ENCODE results near the gene PTPN20.

Gene PTPN20

DNA sequence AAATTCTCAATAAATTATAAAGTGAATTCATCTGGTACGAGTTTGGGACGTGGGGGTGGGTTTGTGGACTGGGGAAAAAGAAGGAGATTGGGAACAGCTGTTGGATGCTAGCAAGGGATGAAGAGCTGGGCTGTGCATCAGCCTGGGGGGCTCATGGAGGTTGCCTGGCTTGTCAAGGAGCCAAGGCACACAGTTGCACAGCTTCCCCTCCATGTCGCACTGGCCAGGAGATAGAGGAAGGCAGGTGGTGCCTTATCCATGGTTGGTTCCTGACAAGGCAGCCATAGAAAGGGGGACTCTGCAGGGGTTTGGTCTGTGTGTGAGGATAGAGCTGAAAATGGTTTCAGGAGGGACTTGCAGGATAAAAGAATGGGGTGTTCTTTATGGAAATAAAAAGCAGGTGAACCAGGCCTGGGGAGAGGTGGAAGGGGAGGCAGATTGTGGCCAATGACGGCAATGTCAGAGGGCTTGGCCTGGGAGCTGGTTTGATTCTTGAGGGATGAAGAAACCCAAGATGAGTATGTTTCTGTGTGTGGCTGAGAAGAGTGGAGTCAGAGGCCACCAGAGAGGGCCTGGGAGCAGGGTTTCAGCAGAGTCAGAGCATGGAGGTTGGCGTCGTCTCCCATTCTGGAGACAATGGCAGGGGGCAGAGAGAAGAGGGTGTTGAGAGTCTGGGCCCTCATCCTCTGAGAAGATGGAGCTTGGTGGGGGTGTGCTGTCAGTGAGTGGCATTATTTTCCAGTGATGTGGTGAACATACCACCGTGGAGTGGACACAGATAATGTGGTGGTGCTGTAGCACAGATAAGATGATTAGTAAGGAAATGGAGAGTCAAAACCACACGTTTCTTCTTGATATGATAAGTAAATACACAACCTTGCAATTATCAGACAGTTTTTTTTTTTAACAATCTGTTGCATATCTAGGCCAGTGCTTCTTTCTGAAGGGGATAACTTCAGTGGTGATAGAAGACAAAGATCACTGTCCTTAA lies 108.2 kb downstream of the PTPN20 start:
- no peak overlapping the region for H3K4me3 ChIP-seq (ENCODE audit: low read depth, low read length)
- TF ChIP-seq, protein P1, sequence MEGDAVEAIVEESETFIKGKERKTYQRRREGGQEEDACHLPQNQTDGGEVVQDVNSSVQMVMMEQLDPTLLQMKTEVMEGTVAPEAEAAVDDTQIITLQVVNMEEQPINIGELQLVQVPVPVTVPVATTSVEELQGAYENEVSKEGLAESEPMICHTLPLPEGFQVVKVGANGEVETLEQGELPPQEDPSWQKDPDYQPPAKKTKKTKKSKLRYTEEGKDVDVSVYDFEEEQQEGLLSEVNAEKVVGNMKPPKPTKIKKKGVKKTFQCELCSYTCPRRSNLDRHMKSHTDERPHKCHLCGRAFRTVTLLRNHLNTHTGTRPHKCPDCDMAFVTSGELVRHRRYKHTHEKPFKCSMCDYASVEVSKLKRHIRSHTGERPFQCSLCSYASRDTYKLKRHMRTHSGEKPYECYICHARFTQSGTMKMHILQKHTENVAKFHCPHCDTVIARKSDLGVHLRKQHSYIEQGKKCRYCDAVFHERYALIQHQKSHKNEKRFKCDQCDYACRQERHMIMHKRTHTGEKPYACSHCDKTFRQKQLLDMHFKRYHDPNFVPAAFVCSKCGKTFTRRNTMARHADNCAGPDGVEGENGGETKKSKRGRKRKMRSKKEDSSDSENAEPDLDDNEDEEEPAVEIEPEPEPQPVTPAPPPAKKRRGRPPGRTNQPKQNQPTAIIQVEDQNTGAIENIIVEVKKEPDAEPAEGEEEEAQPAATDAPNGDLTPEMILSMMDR (IDR thresholded peaks at IDR 0.05; ENCODE audit: insufficient read depth, low read length, missing control alignments) = no peak
- CTCF ChIA-PET = interaction anchor here (1.3 to 1.7 kb wide), 2 partner anchors 26 to 321 kb away, joined by 3 read pairs; no protein-coding TSS in a partner anchor
- DNase-seq (ENCODE audit: low read depth, low spot score) = no peak
- POLR2A ChIA-PET = no interaction called here

DNA sequence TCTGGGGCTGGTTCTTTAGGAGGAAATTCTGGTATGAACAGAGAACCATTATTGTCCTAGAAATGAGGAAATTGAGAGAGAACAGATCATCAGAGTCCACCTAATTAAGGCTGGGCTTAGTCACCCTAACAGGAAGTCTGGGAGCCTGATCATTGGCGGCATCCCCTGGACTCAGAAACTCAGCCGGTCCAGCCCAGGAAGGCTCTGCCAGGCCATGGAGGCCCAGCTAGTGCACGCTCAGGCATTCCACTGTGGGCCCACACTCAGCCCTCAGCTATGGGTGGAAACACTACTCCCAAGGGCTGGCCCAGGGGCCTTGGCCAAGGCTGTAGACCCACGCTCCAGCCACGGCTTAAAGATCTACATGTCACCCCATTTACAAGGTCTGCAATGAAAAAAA lies 109.2 kb downstream of the PTPN20 start:
- no peak for DNase-seq (ENCODE audit: low read depth, low spot score)
- CTCF ChIA-PET = interaction anchor here (1.5 to 2.9 kb wide), 3 partner anchors 27 to 291 kb away, joined by 4 to 18 read pairs (median 5); no protein-coding TSS in a partner anchor

DNA sequence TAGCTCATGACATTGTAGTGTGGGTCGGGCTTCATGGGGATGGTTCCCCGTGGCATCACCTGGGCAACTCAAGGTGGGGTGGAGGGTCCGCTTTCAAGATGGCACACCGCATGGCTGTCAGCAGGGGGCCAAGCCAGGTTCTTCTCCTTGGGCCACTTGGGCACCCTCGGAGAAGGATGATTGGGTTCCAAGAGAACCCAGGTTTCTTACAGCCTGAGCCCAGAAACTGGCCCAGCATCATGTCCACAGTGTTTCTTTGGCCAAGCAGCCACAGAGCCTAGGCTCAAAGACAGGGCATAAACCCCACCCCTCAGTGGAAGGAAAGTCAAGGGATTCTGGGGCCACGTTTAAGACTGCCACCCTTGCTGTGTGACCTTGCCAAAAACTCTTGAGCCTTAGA lies 110.6 kb downstream of the PTPN20 start:
- CTCF ChIA-PET = interaction anchor here (1.0 to 2.9 kb wide), 7 partner anchors 9 to 290 kb away, joined by 3 to 18 read pairs (median 5); no protein-coding TSS in a partner anchor
- POLR2A ChIA-PET = no interaction called here
- TF ChIP-seq, protein P1 (IDR thresholded peaks at IDR 0.05; ENCODE audit: insufficient read depth, low read length, missing control alignments) = no peak
- no peak for DNase-seq (ENCODE audit: low read depth, low spot score)
- no peak overlapping the region for H3K4me3 ChIP-seq (ENCODE audit: low read depth, low read length)

More for the DNA sequence above, 109.2 kb downstream of the PTPN20 start:
- TF ChIP-seq, protein P1 (IDR thresholded peaks at IDR 0.05; ENCODE audit: insufficient read depth, low read length, missing control alignments) = no peak
- H3K4me3 ChIP-seq (ENCODE audit: low read depth, low read length) = no peak overlapping the region
- POLR2A ChIA-PET = no interaction called here

DNA sequence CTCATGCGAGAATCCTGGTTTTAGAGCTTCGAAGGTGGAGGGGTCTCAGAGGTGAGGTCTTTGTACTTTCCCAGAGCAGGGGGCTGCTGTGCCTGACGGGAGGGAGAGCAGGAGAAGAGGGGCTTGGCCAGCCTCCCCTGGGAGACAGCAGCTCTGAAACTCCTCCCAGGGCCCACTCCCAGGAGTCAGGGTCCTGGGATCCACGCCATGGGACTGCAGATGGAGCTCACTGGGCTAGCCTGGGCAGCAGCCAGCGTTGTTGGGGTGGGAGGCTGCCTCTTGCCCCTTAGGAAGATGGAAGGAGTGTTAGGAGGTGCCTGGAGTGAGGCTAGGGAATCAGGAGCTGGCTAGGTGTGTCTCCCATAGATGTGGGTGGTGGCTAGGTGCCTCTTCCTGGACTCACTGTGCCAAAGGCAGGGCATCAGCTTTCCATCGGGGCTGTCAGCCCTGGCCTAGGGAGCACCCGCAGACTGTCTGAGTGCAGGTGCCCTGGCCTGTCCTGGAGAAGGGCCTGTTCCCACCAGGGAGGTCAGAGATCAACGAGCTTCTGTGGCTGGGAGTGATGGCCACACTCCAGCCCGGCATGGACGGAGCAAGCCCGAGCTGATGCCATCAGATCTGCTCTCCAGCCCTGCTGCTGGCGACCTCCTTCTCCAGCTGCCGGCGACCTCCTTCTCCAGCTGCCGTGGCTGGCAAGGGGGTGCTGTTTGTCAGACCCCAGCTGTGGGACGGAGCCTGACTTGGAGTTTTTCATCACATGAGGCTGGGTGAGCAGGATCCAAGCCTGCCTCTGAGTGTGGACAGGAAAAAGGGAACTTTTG lies 111.3 kb downstream of the PTPN20 start:
- POLR2A ChIA-PET = no interaction called here
- TF ChIP-seq, protein P1 (IDR thresholded peaks at IDR 0.05; ENCODE audit: insufficient read depth, low read length, missing control alignments) = no peak
- H3K4me3 ChIP-seq (ENCODE audit: low read depth, low read length) = no peak overlapping the region
- CTCF ChIA-PET = interaction anchor here (1.0 to 2.9 kb wide), 6 partner anchors 9 to 289 kb away, joined by 3 to 18 read pairs (median 4); no protein-coding TSS in a partner anchor
- no peak for DNase-seq (ENCODE audit: low read depth, low spot score)

DNA sequence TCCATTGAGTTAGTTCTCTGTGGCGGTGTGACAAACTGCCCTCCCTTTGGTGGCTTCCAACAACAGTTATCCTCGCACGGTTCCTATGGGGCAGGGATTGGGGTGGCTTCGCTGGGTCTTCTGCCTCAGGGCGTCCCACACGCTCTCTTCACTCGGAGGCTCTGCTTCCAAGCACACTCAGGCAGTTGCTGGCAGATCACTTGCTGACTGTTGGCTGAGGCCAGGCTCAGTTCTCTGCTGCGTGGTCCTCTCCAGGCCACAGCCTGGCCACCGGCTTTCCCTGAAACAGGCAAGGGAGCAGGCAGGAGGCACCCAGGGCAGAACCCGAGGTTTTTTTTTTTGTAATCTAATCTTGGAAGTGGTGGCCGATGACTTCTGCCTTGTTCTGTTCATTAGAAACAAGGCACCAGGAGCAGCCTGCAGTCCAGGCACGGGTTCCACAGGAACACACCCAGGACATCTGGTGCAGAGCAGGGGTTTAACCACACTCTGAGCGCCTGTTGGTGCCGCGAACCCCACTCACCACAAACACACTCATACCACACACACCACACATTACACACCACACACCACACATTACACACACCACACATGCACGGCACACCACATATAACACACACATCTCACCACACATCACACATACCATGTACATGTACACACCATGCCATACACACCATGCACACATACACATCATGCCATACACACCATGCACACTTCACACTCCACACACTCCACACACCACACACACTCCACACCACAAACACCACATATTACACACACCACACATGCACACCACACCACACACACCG lies 112.2 kb downstream of the PTPN20 start:
- no peak for DNase-seq (ENCODE audit: low read depth, low spot score)

More for the DNA sequence above, 112.2 kb downstream of the PTPN20 start:
- no peak overlapping the region for H3K4me3 ChIP-seq (ENCODE audit: low read depth, low read length)
- TF ChIP-seq, protein P1 (IDR thresholded peaks at IDR 0.05; ENCODE audit: insufficient read depth, low read length, missing control alignments) = no peak
- ChIA-PET POLR2A (no interaction called here), CTCF (interaction anchor here (1.3 to 5.8 kb wide), 9 partner anchors 8 to 316 kb away, joined by 4 to 81 read pairs (median 8); no protein-coding TSS in a partner anchor)

Measured in AG04449 (cell line).